ENCODE measurements around the gene LRP1B.

LRP1B gene

GRCh38 chr2:141118836-141119235 is 1012.0 kb downstream of the LRP1B start:
- FAIRE-seq (no peak), DNase-seq (ENCODE audit: insufficient read length) (no peak)
- no peak for TF ChIP-seq POLR2A (IDR thresholded peaks at IDR 0.05; ENCODE audit: low read depth, low read length)
- no peak for TF ChIP-seq TAF1 (IDR thresholded peaks at IDR 0.05; ENCODE audit: borderline replicate concordance, low read depth, low read length)
- no peak for TF ChIP-seq POLR2AphosphoS5 (IDR thresholded peaks at IDR 0.05; ENCODE audit: low read depth, low read length)

- DNase-seq (ENCODE audit: insufficient read length) (no peak), FAIRE-seq (no peak)
- TF ChIP-seq POLR2AphosphoS5 (IDR thresholded peaks at IDR 0.05; ENCODE audit: low read depth, low read length), result no peak
Observed at GRCh38 chr2:141113301-141113700, 1017.5 kb downstream of the LRP1B start.

GRCh38 chr2:141109633-141110032 is 1021.2 kb downstream of the LRP1B start:
- DNase-seq (ENCODE audit: insufficient read length), result no peak
- FAIRE-seq, result no peak
- no peak for TF ChIP-seq POLR2A (IDR thresholded peaks at IDR 0.05; ENCODE audit: low read depth, low read length)
- no peak for TF ChIP-seq TAF1 (IDR thresholded peaks at IDR 0.05; ENCODE audit: borderline replicate concordance, low read depth, low read length)
- no peak for TF ChIP-seq POLR2AphosphoS5 (IDR thresholded peaks at IDR 0.05; ENCODE audit: low read depth, low read length)

GRCh38 chr2:141105763-141106162 is 1025.1 kb downstream of the LRP1B start:
- FAIRE-seq, result no peak
- DNase-seq (ENCODE audit: insufficient read length), result no peak
- no peak for TF ChIP-seq POLR2A (IDR thresholded peaks at IDR 0.05; ENCODE audit: low read depth, low read length)
- TF ChIP-seq TAF1 (IDR thresholded peaks at IDR 0.05; ENCODE audit: borderline replicate concordance, low read depth, low read length), result no peak
- TF ChIP-seq POLR2AphosphoS5 (IDR thresholded peaks at IDR 0.05; ENCODE audit: low read depth, low read length), result no peak

DNA sequence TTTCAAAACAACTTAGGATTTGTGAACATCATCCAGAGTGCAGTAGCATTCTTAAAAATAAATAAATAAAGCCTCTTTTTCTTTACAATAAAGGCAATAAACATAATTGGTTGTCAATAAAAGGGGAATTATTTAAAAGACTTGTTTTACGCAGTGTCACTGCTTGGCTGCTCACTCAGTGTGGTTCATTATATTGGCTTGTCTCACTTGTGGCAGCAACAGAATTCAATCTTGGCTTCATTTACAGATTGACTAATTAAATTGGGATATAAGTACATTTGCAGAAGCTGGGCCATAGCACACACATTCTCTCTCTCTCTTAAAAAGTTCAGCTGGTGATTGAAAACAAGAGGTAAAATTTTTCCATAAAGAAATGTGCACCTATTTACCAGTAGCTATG is 1027.6 kb downstream of the LRP1B start:
- FAIRE-seq, result no peak
- TF ChIP-seq POLR2A (IDR thresholded peaks at IDR 0.05; ENCODE audit: low read depth, low read length) (no peak), TAF1 (IDR thresholded peaks at IDR 0.05; ENCODE audit: borderline replicate concordance, low read depth, low read length) (no peak), POLR2AphosphoS5 (IDR thresholded peaks at IDR 0.05; ENCODE audit: low read depth, low read length) (no peak)
- DNase-seq (ENCODE audit: insufficient read length), result no peak

- TF ChIP-seq POLR2A (IDR thresholded peaks at IDR 0.05; ENCODE audit: low read depth, low read length) (no peak), TAF1 (IDR thresholded peaks at IDR 0.05; ENCODE audit: borderline replicate concordance, low read depth, low read length) (no peak), POLR2AphosphoS5 (IDR thresholded peaks at IDR 0.05; ENCODE audit: low read depth, low read length) (no peak)
- DNase-seq (ENCODE audit: insufficient read length) (no peak), FAIRE-seq (no peak)
Observed at GRCh38 chr2:141079231-141079630, 1051.6 kb downstream of the LRP1B start.

GRCh38 chr2:141075753-141076152 is 1055.1 kb downstream of the LRP1B start:
- TF ChIP-seq POLR2AphosphoS5 (IDR thresholded peaks at IDR 0.05; ENCODE audit: low read depth, low read length) (no peak), POLR2A (IDR thresholded peaks at IDR 0.05; ENCODE audit: low read depth, low read length) (no peak), TAF1 (IDR thresholded peaks at IDR 0.05; ENCODE audit: borderline replicate concordance, low read depth, low read length) (no peak)
- DNase-seq (ENCODE audit: insufficient read length) (no peak), FAIRE-seq (no peak)

- FAIRE-seq (no peak), DNase-seq (ENCODE audit: insufficient read length) (no peak)
Observed at GRCh38 chr2:141068053-141068682, 1062.6 kb downstream of the LRP1B start.

GRCh38 chr2:141065042-141065441 is 1065.8 kb downstream of the LRP1B start:
- DNase-seq (ENCODE audit: insufficient read length) (no peak), FAIRE-seq (no peak)
- TF ChIP-seq POLR2A (IDR thresholded peaks at IDR 0.05; ENCODE audit: low read depth, low read length) (no peak), POLR2AphosphoS5 (IDR thresholded peaks at IDR 0.05; ENCODE audit: low read depth, low read length) (no peak), TAF1 (IDR thresholded peaks at IDR 0.05; ENCODE audit: borderline replicate concordance, low read depth, low read length) (no peak)

More at GRCh38 chr2:141068053-141068682, 1062.6 kb downstream of the LRP1B start:
- no peak for TF ChIP-seq POLR2AphosphoS5 (IDR thresholded peaks at IDR 0.05; ENCODE audit: low read depth, low read length)
- TF ChIP-seq POLR2A (IDR thresholded peaks at IDR 0.05; ENCODE audit: low read depth, low read length), result no peak
- no peak for TF ChIP-seq TAF1 (IDR thresholded peaks at IDR 0.05; ENCODE audit: borderline replicate concordance, low read depth, low read length)

DNA sequence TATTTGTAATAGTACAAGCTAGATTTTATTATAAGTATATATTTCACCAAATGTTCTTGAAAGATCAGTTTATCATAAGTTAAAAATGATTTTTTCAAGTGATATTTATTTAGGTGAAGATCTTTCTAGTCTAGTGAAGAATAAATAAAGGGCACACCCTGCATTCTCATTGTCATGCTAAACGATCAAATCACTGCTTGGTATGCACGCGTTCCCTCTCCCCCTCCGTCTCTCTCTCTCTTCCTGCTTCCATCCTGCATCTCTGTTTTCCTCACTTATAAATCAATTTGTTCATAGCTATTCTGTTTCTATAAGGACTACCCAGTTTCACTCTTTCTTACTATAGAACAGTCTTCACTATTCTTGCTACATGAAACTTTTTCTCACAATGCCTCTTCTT is 1067.4 kb downstream of the LRP1B start:
- no peak for FAIRE-seq
- DNase-seq (ENCODE audit: insufficient read length), result no peak
- TF ChIP-seq POLR2AphosphoS5 (IDR thresholded peaks at IDR 0.05; ENCODE audit: low read depth, low read length) (no peak), TAF1 (IDR thresholded peaks at IDR 0.05; ENCODE audit: borderline replicate concordance, low read depth, low read length) (no peak), POLR2A (IDR thresholded peaks at IDR 0.05; ENCODE audit: low read depth, low read length) (no peak)

DNA sequence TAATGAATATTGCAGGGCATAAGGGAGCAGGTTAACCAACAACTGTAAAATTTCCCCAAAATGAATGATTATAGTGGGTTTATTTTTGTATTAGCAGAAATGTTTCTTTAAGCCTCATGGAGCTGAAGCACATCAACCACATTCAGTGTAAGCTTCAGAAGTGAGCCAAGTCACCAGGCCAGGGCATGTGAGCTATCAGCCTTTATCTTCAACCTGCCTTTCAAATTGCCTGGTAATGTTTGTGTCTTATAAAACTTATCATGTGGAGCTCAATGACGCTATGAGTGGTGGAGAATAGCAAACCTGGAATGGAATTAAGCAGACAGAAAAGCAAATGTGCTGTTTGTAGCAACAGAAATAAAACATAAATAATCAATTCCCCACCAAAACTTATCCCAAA is 1068.4 kb downstream of the LRP1B start:
- no peak for TF ChIP-seq POLR2A (IDR thresholded peaks at IDR 0.05; ENCODE audit: low read depth, low read length)
- no peak for TF ChIP-seq POLR2AphosphoS5 (IDR thresholded peaks at IDR 0.05; ENCODE audit: low read depth, low read length)
- TF ChIP-seq TAF1 (IDR thresholded peaks at IDR 0.05; ENCODE audit: borderline replicate concordance, low read depth, low read length), result no peak
- FAIRE-seq (no peak), DNase-seq (ENCODE audit: insufficient read length) (no peak)

DNA sequence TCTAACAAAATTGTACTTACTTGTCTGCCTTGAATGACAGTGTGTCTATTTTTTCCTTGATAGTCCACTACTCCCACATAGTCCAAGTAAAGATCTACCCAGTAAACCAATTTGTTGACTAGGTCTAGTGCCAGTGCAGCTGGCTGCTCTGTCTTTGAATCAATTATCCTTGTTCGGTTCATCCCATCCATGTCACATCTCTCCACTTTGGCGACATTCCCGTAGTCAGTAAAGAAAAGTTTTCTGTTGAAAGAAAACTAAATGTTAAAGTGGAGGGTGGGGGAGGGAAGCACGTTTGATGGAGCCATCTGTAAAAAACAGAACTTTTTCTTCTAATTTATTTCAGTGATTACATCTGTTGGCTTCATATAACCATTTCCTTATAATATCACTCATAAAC is 1068.8 kb downstream of the LRP1B start:
- DNase-seq (ENCODE audit: insufficient read length), result no peak
- no peak for FAIRE-seq
- TF ChIP-seq POLR2A (IDR thresholded peaks at IDR 0.05; ENCODE audit: low read depth, low read length) (no peak), TAF1 (IDR thresholded peaks at IDR 0.05; ENCODE audit: borderline replicate concordance, low read depth, low read length) (no peak), POLR2AphosphoS5 (IDR thresholded peaks at IDR 0.05; ENCODE audit: low read depth, low read length) (no peak)
